Esophagus muscularis mucosa (tissue), 4 donors: Measurements from ENCODE around the gene PNMA1. TPM values are rescaled to one million over a fixed set of nuclear protein-coding genes. Genes with fewer than 3 reads are reported as not detected.

ENCODE experiments used
- DNase-seq: peaks from one replicate; pipeline ENCODE4 v3.0.0-alpha.2; 2017; ENCODE audit errors: extremely low spot score
- H3K27ac ChIP-seq, 4 donors: fragments of 200-600 bp; sonication (generic); replicated peaks in 1 of 4; 1 replicate in 3 of 4; 2 replicates in 1 of 4; pipeline ENCODE4 v1.5.1; 2016 to 2019; ENCODE audit warnings: mild to moderate bottlenecking in 1 of 4
- H3K27me3 ChIP-seq, 4 donors: fragments of 200-600 bp; sonication (generic); one replicate each; pipeline versions ENCODE4 v1.5.1 to v1.6.0; 2016 to 2019
- H3K36me3 ChIP-seq, 4 donors: fragments of 200-600 bp; sonication (generic); one replicate each; pipeline ENCODE4 v1.5.1; 2016 to 2019
- H3K4me1 ChIP-seq, 4 donors: fragments of 200-600 bp; sonication (generic); one replicate each; pipeline ENCODE4 v1.5.1; 2016 to 2019
- H3K4me3 ChIP-seq, 4 donors: fragments of 200-600 bp; sonication (generic); 1 replicate in 2 of 4; 2 replicates in 2 of 4; pipeline ENCODE4 v1.5.1; 2016 to 2019; ENCODE audit warnings: mild to moderate bottlenecking in 4 of 4, moderate library complexity in 1 of 4
- H3K9me3 ChIP-seq, 4 donors: fragments of 200-600 bp; sonication (generic); 1 replicate in 3 of 4; 2 replicates in 1 of 4; pipeline ENCODE4 v1.5.1; 2016 to 2019
- EP300 ChIP-seq: sonication (generic); formaldehyde crosslinking; IDR thresholded peaks from one replicate; pipeline ENCODE4 v1.6.1; 2017; ENCODE audit warnings: antibody characterized with exemption
- POLR2A ChIP-seq: fragments of 450-650 bp; IDR thresholded peaks from one replicate; pipeline ENCODE4 v1.6.1; 2017; ENCODE audit warnings: antibody characterized with exemption, moderate library complexity, mild to moderate bottlenecking, low read depth
- POLR2AphosphoS5 ChIP-seq, 2 donors: sonication (generic); formaldehyde crosslinking; IDR thresholded peaks; one replicate each; pipeline ENCODE4 v1.6.1; 2017; ENCODE audit warnings: antibody characterized with exemption in 2 of 2
- WGBS: methylation state at CpG from one replicate; pipeline ENCODE4 v1.1.5; 2018; 5-methylcytosine and 5-hydroxymethylcytosine counted together
- intact Hi-C: fragments of 100-400 bp; cut with DNase I; formaldehyde crosslinking; loops from one replicate; pipeline ENCODE4 v1.15.1; 2023
- total RNA-seq, 4 donors: library from RNA; depleted of rRNA; stranded (reverse); fragments of >200 nt; gene quantifications; one replicate each; pipeline versions ENCODE4 v1.1.0 to v1.2.1, GENCODE V29; 2016
- TF ChIP-seq, protein P1 (sequence below), 3 experiments: fragments of 200-600 bp in 2 of 3; fragments of 450-650 bp in 1 of 3; sonication (generic) in 2 of 3; IDR thresholded peaks; one replicate each; pipeline ENCODE4 v1.5.1; 2017 to 2019; ENCODE audit warnings: antibody characterized with exemption in 3 of 3, mild to moderate bottlenecking in 2 of 3, moderate library complexity in 1 of 3

PNMA1 gene
- total RNA-seq, 4 donors from 2014 or later = 34.8 to 74.2 (median 55.0) TPM

DNA sequence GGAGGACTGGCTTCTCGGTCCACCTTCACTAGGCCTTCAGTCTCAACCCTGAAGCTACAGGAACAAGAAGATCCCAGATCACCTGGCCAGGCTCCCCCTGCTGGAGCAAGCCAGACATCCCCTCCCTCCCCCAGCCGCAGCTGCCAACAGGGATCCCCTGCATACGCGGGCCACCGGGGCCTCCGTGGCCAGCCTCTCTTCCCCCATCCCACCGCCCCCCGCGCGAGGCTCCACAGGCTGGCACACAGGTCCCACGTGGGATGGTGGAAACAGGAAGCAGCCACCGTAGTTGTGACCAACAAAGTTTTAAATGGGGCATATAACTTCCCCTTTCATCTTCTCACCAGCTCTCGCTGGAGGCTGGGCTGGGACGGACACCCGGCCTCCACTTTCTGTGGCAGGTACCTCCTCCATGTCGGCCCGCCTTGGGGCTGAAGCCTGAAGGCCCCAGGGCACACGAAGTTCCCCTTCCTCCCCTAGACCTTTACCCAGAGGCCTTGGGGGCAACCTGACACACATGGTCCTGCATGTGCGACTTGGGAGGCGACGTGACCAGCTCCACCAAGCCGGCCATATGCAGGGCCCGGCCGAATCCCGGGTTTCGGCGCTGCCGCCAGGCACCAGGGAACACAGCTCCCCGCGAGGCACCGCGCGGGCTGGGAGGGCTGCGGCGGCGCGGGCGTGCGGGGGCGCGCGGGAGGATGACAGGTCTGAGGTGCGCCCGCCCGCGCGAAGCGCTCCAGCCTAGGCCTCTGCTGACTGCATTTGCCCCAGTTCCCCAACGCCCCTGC, 44.4 kb upstream of the PNMA1 start:
- intact Hi-C loops = loop anchor here (2.0 kb wide), 1 partner anchor 28 kb away; no protein-coding TSS in a partner anchor
- H3K4me1 ChIP-seq = peaks cover 80 to 91% (median 88%) of the 10 kb centered on the region in 4 donors

DNA sequence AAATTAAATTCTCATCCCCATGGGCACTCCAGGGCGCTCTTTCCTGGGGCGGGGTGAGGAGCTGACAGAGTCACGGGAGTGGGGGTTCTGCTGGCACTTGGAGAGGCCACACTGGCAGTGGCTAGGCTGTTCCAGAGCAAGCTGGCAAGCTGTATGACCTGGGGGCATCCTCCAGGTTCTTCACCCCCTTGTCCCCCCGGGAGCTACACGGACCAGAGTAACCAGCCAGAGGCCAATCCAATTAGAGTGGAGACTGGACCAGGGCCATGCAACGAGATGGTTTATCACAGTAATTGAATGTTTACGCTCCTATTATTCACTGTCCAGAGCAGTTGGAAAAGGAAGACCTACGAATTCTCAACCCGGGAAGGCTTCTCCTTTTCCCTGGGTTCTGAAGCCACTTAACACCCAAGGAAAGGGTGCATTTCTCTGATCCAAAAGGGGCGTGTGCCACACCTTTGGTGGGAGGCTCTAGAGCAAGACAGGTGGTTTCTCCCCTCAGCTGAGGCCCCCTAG, 43.8 kb upstream of the PNMA1 start:
- DNase-seq = no peak
- Histone ChIP-seq H3K4me1 (peaks cover 80 to 91% (median 88%) of the 10 kb centered on the region in 4 donors), H3K4me3 (peak overlapping the region; percentile 81 to 93 (median 83)), H3K9me3 (no peaks in the 10 kb centered on the region), H3K27ac (peak overlapping the region; percentile 98 to 100 (median 99)), H3K36me3 (no peaks in the 10 kb centered on the region), H3K27me3 (no peaks in the 10 kb centered on the region)
- 30% methylated on average over 10 of the region's 10 CpGs for WGBS
- intact Hi-C loops = loop anchor here (2.0 kb wide), 1 partner anchor 29 kb away; no protein-coding TSS in a partner anchor
- TF ChIP-seq, protein P1, sequence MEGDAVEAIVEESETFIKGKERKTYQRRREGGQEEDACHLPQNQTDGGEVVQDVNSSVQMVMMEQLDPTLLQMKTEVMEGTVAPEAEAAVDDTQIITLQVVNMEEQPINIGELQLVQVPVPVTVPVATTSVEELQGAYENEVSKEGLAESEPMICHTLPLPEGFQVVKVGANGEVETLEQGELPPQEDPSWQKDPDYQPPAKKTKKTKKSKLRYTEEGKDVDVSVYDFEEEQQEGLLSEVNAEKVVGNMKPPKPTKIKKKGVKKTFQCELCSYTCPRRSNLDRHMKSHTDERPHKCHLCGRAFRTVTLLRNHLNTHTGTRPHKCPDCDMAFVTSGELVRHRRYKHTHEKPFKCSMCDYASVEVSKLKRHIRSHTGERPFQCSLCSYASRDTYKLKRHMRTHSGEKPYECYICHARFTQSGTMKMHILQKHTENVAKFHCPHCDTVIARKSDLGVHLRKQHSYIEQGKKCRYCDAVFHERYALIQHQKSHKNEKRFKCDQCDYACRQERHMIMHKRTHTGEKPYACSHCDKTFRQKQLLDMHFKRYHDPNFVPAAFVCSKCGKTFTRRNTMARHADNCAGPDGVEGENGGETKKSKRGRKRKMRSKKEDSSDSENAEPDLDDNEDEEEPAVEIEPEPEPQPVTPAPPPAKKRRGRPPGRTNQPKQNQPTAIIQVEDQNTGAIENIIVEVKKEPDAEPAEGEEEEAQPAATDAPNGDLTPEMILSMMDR (IDR thresholded peaks at IDR 0.05) = no peak
- TF ChIP-seq POLR2A = no peak
- TF ChIP-seq EP300 = no peak

More for the DNA sequence above, 44.4 kb upstream of the PNMA1 start:
- WGBS = 2% methylated on average over 11 of the region's 49 CpGs
- no peaks in the 10 kb centered on the region for H3K36me3 ChIP-seq
- no peaks in the 10 kb centered on the region for H3K27me3 ChIP-seq
- TF ChIP-seq EP300 = no peak
- peak; percentile 26 to 42 for TF ChIP-seq POLR2AphosphoS5 (IDR thresholded peaks at IDR 0.05)
- TF ChIP-seq, protein P1 (IDR thresholded peaks at IDR 0.05) = peak; percentile 54 to 57 (median 54)
- H3K9me3 ChIP-seq = no peaks in the 10 kb centered on the region
- H3K4me3 ChIP-seq = peak overlapping the region; percentile 81 to 93 (median 83)
- H3K27ac ChIP-seq = peak overlapping the region; percentile 98 to 100 (median 99)
- peak; percentile 94 for DNase-seq

DNA sequence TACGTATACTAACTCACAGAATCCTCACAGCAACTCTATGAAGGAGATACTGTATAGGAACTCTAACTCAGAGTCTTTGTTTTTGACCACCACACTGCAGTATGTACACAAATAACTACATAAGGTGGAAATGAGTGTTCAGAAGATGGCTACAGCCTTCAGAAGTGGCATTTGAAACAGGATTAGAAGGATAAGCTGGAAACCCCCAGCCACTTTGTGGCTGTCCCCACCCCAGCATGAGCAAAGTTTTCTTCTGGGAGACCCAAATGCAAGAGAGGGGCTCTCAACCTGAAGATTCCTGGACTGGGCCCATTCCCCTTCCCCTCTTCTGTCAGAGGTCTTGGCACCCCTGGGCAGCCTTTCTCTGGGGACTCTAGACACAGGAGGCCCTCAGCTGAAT, 43.2 kb upstream of the PNMA1 start:
- H3K36me3 ChIP-seq = no peaks in the 10 kb centered on the region
- WGBS = 60% methylated on average over 1 of the region's 1 CpG
- H3K4me1 ChIP-seq = peaks cover 80 to 91% (median 88%) of the 10 kb centered on the region in 4 donors
- H3K27ac ChIP-seq = peak overlapping the region; percentile 98 to 100 (median 99)
- DNase-seq = no peak
- intact Hi-C loops = no loop called here
- H3K27me3 ChIP-seq = no peaks in the 10 kb centered on the region
- no peaks in the 10 kb centered on the region for H3K9me3 ChIP-seq
- TF ChIP-seq EP300 = no peak
- no peak for TF ChIP-seq POLR2AphosphoS5 (IDR thresholded peaks at IDR 0.05)
- no peak for TF ChIP-seq POLR2A
- TF ChIP-seq, protein P1 (IDR thresholded peaks at IDR 0.05) = no peak
- H3K4me3 ChIP-seq = peak overlapping the region; percentile 81 to 93 (median 83)

DNA sequence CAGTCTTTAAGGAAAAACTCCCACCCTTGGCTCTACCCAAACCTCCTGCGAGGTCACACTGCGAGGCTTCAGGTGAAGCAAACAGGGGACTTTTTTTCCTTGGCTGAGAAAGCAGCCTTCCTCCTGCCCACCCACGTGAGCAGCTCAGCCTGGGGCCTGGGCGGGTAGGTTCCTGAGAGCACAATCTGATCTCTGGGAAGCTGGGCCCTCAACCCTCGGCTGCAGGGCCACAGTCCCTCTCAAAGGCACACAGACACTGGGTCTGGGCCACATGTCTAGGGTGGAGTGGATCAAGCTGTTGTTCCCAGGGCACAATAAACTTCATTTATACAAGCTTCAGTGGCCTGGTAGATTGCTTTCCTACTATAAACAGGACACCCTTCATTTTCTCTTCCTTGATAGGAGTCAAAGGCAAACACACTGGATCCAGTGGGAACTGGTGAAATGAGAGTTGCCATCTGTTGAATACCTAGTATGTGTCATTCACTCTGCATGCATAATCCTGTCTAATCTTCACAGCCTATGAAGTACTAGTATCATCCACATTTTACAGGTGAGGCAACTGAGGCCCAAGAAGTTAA, 41.3 kb upstream of the PNMA1 start:
- Histone ChIP-seq H3K27ac (peak overlapping the region; percentile 98 to 100 (median 99)), H3K4me3 (peak overlapping the region in 3 of 4 donors; percentile 12 to 46 (median 32)), H3K36me3 (no peaks in the 10 kb centered on the region), H3K4me1 (peaks cover 80 to 91% (median 88%) of the 10 kb centered on the region in 4 donors), H3K27me3 (no peaks in the 10 kb centered on the region), H3K9me3 (no peaks in the 10 kb centered on the region)
- no peak for DNase-seq
- WGBS = 11% methylated on average over 2 of the region's 5 CpGs
- intact Hi-C loops = no loop called here
- TF ChIP-seq EP300 (no peak), POLR2AphosphoS5 (IDR thresholded peaks at IDR 0.05) (peak in 1 of 2 donors; percentile 46), POLR2A (no peak)
- TF ChIP-seq, protein P1 (IDR thresholded peaks at IDR 0.05) = no peak
